Measurements from ENCODE around the gene CCT6B. TPM values are rescaled to one million over a fixed set of nuclear protein-coding genes. Genes with fewer than 3 reads are reported as not detected.

The CCT6B gene
- total and polyA plus RNA-seq, 2 donors (not counting 1 experiment from before 2014, with no cell fraction given): 1.2 to 3.0 TPM

GRCh38 chr17:34980353-34980680 lies 19.1 kb upstream of the CCT6B start, which contains the start of gene LIG3:
LIG3 (plus strand) TSS chr17:34980512; CDS start chr17:34983006, 2,494 bp downstream.
- TF ChIP-seq CTCF (conservative IDR thresholded peaks at IDR 0.05 in 1 of 2, IDR thresholded peaks at IDR 0.05 in 1 of 2; ENCODE audit: low read depth in 1 of 2, low read length in 2 of 2) (no peak), EZH2 (IDR thresholded peaks at IDR 0.05; ENCODE audit: low read length, missing control alignments) (no peak)
- peak within 1 kb of the TSS; percentile 98 for H3K9ac ChIP-seq (ENCODE audit: insufficient read depth, low read length)
- peaks cover 8% of the 10 kb centered on the region for H3K79me2 ChIP-seq (ENCODE audit: control insufficient read depth, insufficient read depth, low read length)
- no peaks in the 10 kb centered on the region for H4K20me1 ChIP-seq (ENCODE audit: control insufficient read depth, extremely low read depth, insufficient read depth, low read length)
- H3K27ac ChIP-seq (ENCODE audit: insufficient read depth, low read length): peak within 1 kb of the TSS; percentile 98
- no peaks in the 10 kb centered on the region for H3K27me3 ChIP-seq (ENCODE audit: control insufficient read depth, insufficient read depth, low read length)
- no peaks in the 10 kb centered on the region for H3K4me1 ChIP-seq (ENCODE audit: control insufficient read depth, extremely low read depth, insufficient read depth, low read length)
- H3K9me3 ChIP-seq (ENCODE audit: control insufficient read depth, insufficient read depth, low read depth, low read length): no peaks in the 10 kb centered on the region
- H3K36me3 ChIP-seq (ENCODE audit: control insufficient read depth, insufficient read depth, low read length): no peaks in the 10 kb centered on the region
- peak within 1 kb of the TSS; percentile 52 for H2AFZ ChIP-seq (ENCODE audit: low read length)
- peak within 1 kb of the TSS; percentile 89 for H3K4me2 ChIP-seq (ENCODE audit: extremely low read depth, insufficient read depth, low read length)
- H3K4me3 ChIP-seq (replicated peaks in 1 of 4; ENCODE audit: control extremely low read depth in 1 of 4, insufficient read depth in 1 of 4, low read depth in 3 of 4, low read length in 4 of 4): peak within 1 kb of the TSS; percentile 73 to 89 (median 82)
- DNase-seq (ENCODE audit: low read depth in 2 of 2): peak; percentile 91 to 93

DNA sequence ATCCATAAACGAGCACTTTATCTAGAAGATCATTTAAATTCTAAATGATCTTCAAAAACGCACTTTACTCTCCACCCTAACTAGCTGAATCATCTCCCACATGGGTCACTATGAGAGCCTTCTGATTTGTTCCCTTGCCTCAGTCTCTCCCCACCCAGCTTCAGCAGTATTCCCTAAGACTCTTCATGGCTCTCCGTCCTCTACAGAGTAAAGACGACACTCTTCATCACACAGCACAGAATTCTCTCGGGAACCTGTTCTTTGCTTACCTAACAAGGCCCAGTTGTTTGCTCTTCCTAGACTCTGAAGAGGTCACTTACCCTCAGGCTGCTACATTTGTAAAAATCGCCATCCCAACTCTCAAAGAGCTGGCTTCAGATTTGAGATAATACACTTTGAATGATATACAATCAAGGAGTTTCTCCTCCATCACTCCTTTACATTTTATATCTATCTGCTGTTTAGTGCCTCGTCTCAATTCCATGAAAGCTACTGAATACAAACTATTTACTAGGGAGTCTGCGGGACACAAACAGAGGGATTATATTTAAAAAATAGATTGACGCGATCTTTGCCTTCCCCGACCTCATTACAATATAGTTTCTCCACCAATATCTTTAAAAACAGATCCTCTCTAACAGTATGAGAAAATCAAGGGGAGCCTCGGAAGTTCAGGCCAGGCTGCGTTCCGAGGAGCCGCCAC lies 18.5 kb upstream of the CCT6B start:
- Histone ChIP-seq H2AFZ (ENCODE audit: low read length) (peak overlapping the region; percentile 52), H4K20me1 (ENCODE audit: control insufficient read depth, extremely low read depth, insufficient read depth, low read length) (no peaks in the 10 kb centered on the region), H3K27me3 (ENCODE audit: control insufficient read depth, insufficient read depth, low read length) (no peaks in the 10 kb centered on the region), H3K9ac (ENCODE audit: insufficient read depth, low read length) (peak overlapping the region; percentile 98), H3K27ac (ENCODE audit: insufficient read depth, low read length) (peak overlapping the region; percentile 98), H3K79me2 (ENCODE audit: control insufficient read depth, insufficient read depth, low read length) (peaks cover 8% of the 10 kb centered on the region), H3K4me1 (ENCODE audit: control insufficient read depth, extremely low read depth, insufficient read depth, low read length) (no peaks in the 10 kb centered on the region), H3K4me2 (ENCODE audit: extremely low read depth, insufficient read depth, low read length) (peak overlapping the region; percentile 80), H3K36me3 (ENCODE audit: control insufficient read depth, insufficient read depth, low read length) (no peaks in the 10 kb centered on the region), H3K9me3 (ENCODE audit: control insufficient read depth, insufficient read depth, low read depth, low read length) (no peaks in the 10 kb centered on the region), H3K4me3 (replicated peaks in 1 of 4; ENCODE audit: control extremely low read depth in 1 of 4, insufficient read depth in 1 of 4, low read depth in 3 of 4, low read length in 4 of 4) (peak overlapping the region; percentile 73 to 89 (median 82))
- TF ChIP-seq EZH2 (IDR thresholded peaks at IDR 0.05; ENCODE audit: low read length, missing control alignments) (no peak), CTCF (conservative IDR thresholded peaks at IDR 0.05 in 1 of 2, IDR thresholded peaks at IDR 0.05 in 1 of 2; ENCODE audit: low read depth in 1 of 2, low read length in 2 of 2) (no peak)
- DNase-seq (ENCODE audit: low read depth in 2 of 2): peak; percentile 10 to 45

DNA sequence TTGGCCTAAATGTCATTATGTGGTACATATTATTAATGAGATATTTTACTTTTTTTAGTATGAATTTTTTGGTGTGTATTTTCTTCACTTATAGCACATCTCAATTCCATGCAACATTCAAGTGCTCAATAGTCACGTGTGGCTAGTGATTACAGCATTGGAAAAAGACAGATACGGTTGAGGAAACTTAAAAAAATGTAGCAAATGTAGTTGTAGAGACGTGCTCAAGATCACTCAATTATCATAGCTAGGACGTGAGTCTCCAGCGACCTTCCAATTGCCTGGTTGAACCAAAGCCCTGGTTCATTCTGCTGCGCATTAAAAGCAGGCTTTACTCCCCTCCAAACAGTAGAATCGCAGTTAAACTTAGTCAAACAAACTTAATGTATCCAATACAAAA lies 17.9 kb upstream of the CCT6B start:
- TF ChIP-seq CTCF (conservative IDR thresholded peaks at IDR 0.05 in 1 of 2, IDR thresholded peaks at IDR 0.05 in 1 of 2; ENCODE audit: low read depth in 1 of 2, low read length in 2 of 2): no peak
- TF ChIP-seq EZH2 (IDR thresholded peaks at IDR 0.05; ENCODE audit: low read length, missing control alignments): no peak
- Histone ChIP-seq H3K79me2 (ENCODE audit: control insufficient read depth, insufficient read depth, low read length) (peaks cover 8% of the 10 kb centered on the region), H3K4me1 (ENCODE audit: control insufficient read depth, extremely low read depth, insufficient read depth, low read length) (no peaks in the 10 kb centered on the region), H3K36me3 (ENCODE audit: control insufficient read depth, insufficient read depth, low read length) (no peaks in the 10 kb centered on the region), H3K4me3 (replicated peaks in 1 of 4; ENCODE audit: control extremely low read depth in 1 of 4, insufficient read depth in 1 of 4, low read depth in 3 of 4, low read length in 4 of 4) (no peak overlapping the region), H3K4me2 (ENCODE audit: extremely low read depth, insufficient read depth, low read length) (peak overlapping the region; percentile 80), H3K9me3 (ENCODE audit: control insufficient read depth, insufficient read depth, low read depth, low read length) (no peaks in the 10 kb centered on the region), H2AFZ (ENCODE audit: low read length) (no peak overlapping the region), H3K27me3 (ENCODE audit: control insufficient read depth, insufficient read depth, low read length) (no peaks in the 10 kb centered on the region), H3K27ac (ENCODE audit: insufficient read depth, low read length) (no peak overlapping the region), H3K9ac (ENCODE audit: insufficient read depth, low read length) (no peak overlapping the region), H4K20me1 (ENCODE audit: control insufficient read depth, extremely low read depth, insufficient read depth, low read length) (no peaks in the 10 kb centered on the region)
- DNase-seq (ENCODE audit: low read depth in 2 of 2): no peak
